ENCODE measurements around the gene HHIPL2. TPM values are rescaled to one million over a fixed set of nuclear protein-coding genes. Genes with fewer than 3 reads are reported as not detected.

Gene HHIPL2
- polyA plus RNA-seq, 12 donors: 0.07 to 0.53 (median 0.21) TPM; not detected in 3

Other genes with a start within 250 kb of the HHIPL2 start
- gene TAF1A, start 41.8 kb upstream of the HHIPL2 start, polyA plus RNA-seq (ENCODE audit: insufficient read length in 12 of 12): 10 to 100 TPM in 8 of 12 donors, 1 to 10 TPM in 2, not detected in 2; 8.9 to 12.4 (median 10.8) TPM
- 100 to 1,000 TPM in 1 of 12 donors, 10 to 100 TPM in 10, not detected in 1; 45.6 to 103 (median 57.9) TPM for gene MIA3, start 70.0 kb upstream of the HHIPL2 start, polyA plus RNA-seq (ENCODE audit: insufficient read length in 12 of 12)
- 10 to 100 TPM in 11 of 12 donors, not detected in 1; 54.2 to 82.5 (median 63.0) TPM for gene AIDA, start 164.4 kb upstream of the HHIPL2 start, polyA plus RNA-seq (ENCODE audit: insufficient read length in 12 of 12)
- 10 to 100 TPM in 11 of 12 donors, not detected in 1; 20.7 to 34.5 (median 27.0) TPM for gene BROX, start 164.5 kb upstream of the HHIPL2 start, polyA plus RNA-seq (ENCODE audit: insufficient read length in 12 of 12)
- under 1 TPM in 7 of 12 donors, not detected in 5; 0.18 to 0.54 (median 0.27) TPM for gene FAM177B, start 189.1 kb upstream of the HHIPL2 start, polyA plus RNA-seq (ENCODE audit: insufficient read length in 12 of 12)